Heart right ventricle (tissue), 16 donors: ENCODE data around the gene LRRC30. TPM values are rescaled to one million over a fixed set of nuclear protein-coding genes. Genes with fewer than 3 reads are reported as not detected.

ENCODE experiments used
- ATAC-seq, 8 donors: fragments of 200-7000 bp; cut with Tn5 transposase; one replicate each; pipeline ENCODE4 v1.9.1; 2020; ENCODE audit warnings: mild to moderate bottlenecking in 8 of 8, moderate library complexity in 8 of 8, moderate number of reproducible peaks in 1 of 8
- DNase-seq, 2 donors: peaks; one replicate each; pipeline ENCODE4 v3.0.0-alpha.2; 2020
- H3K27ac ChIP-seq, 10 donors: fragments of 200-600 bp; sonication (generic) in 2 of 10; one replicate each; pipeline versions ENCODE4 v1.5.0 to v1.8.0; 2020 to 2022; ENCODE audit warnings: mild to moderate bottlenecking in 3 of 10
- H3K27me3 ChIP-seq, 7 donors: fragments of 200-600 bp; one replicate each; pipeline ENCODE4 v1.8.0; 2021 to 2022; ENCODE audit warnings: mild to moderate bottlenecking in 2 of 7
- H3K36me3 ChIP-seq, 9 donors: fragments of 200-600 bp; sonication (generic) in 1 of 9; one replicate each; pipeline versions ENCODE4 v1.5.0 to v1.8.0; 2020 to 2022; ENCODE audit warnings: mild to moderate bottlenecking in 2 of 9
- H3K4me1 ChIP-seq, 9 donors: fragments of 200-600 bp; sonication (generic) in 1 of 9; one replicate each; pipeline versions ENCODE4 v1.5.0 to v1.8.0; 2020 to 2022; ENCODE audit warnings: mild to moderate bottlenecking in 4 of 9
- H3K4me3 ChIP-seq, 10 donors: fragments of 200-600 bp; sonication (generic) in 2 of 10; one replicate each; pipeline versions ENCODE4 v1.5.0 to v1.8.0; 2020 to 2022; ENCODE audit warnings: mild to moderate bottlenecking in 7 of 10, moderate library complexity in 2 of 10
- H3K9me3 ChIP-seq, 11 donors: fragments of 200-600 bp in 10 of 11; sonication (generic) in 2 of 11; one replicate each; pipeline versions ENCODE4 v1.5.0 to v1.8.0; 2013 to 2022; ENCODE audit warnings: mild to moderate bottlenecking in 2 of 11, control low read depth in 1 of 11, moderate library complexity in 1 of 11
- WGBS, 2 donors: extraction: QIAGEN DNeasy Blood & Tissue Kit; methylation state at CpG; one replicate each; pipeline ENCODE4 v1.1.7; 2013; ENCODE audit warnings: inconsistent platforms in 1 of 2; 5-methylcytosine and 5-hydroxymethylcytosine counted together
- intact Hi-C, 10 donors: fragments of 100-400 bp; cut with DNase I; formaldehyde crosslinking; loops; one replicate each; pipeline versions ENCODE4 v1.11.1 to v1.14.2; 2022
- long read RNA-seq, 3 donors: library from polyadenylated mRNA; unstranded; transcript quantifications; one replicate each; pipeline ENCODE4 v2.0.0, GENCODE V29; 2020 to 2021
- polyA plus RNA-seq, 2 donors: library from polyadenylated mRNA; stranded (reverse); fragments of 200-250 nt; gene quantifications; one replicate each; pipeline ENCODE4 v1.2.3, GENCODE V29; 2013
- total RNA-seq, 10 donors: library from RNA; stranded (reverse); fragmentation: NEBNext Ultra II Directional in 3 of 10; extraction: Animal tissue kit (Norgen Biotek cat#: 25700) in 3 of 10; gene quantifications; one replicate each; pipeline versions ENCODE4 v1.2.1 to v1.2.4, GENCODE V29; 2021 to 2023
- TF ChIP-seq, protein P1 (sequence below), 9 donors: fragments of 200-600 bp; sonication (generic) in 2 of 9; IDR thresholded peaks; one replicate each; pipeline versions ENCODE4 v1.5.0 to v1.8.0; 2021 to 2022; ENCODE audit warnings: antibody characterized with exemption in 9 of 9, mild to moderate bottlenecking in 5 of 9, moderate library complexity in 1 of 9
- donor health status: Arrhythmogenic right ventricular cardiomyopathy.
- donor health status: ischemic (EF 13 %, LVEDD 7.1; RV severe dilation, severe dysfunction).
- donor health status: healthy with polysubstance abuse.
- donor health status: DM: no; HTN: yes; CAD: no.
- donor health status: DM: no; HTN: no; CAD: no.
- donor health status: ischemic (EF 25% LVEDD 6.9; RV normal size, moderate dysfunction).
- donor health status: ischemic (EF 25% LVEDD 5.7; RV mildly dilated, moderate dysfunction).
- donor health status: healthy.
- donor health status: DM: yes; HTN: yes; CAD: no.
- donor health status: Ischemic cardiomyopathy.
- donor health status: ischemic (EF 35%, LVEDD 5.7; RV mildly dilated, moderate dysfunction).
- donor health status: nonischemic (EF 11% LVEDD 7.7; RV severe dilation, severe dysfunction).
- donor health status: DM: yes; HTN: yes; CAD: no.
- donor health status: PGD.
- donor health status: ischemic (EF 29% LVEDD 5.4; RV normal size, mild dysfunction).
- donor health status: nonischemic (EF 23%, LVEDD 6.1; RV moderate dilation, normal function).

LRRC30 gene
- total RNA-seq (not detected), polyA plus RNA-seq (not detected)
- long read RNA-seq, donor 1, result 0 reads
- long read RNA-seq, donor 2, result 0 reads
- long read RNA-seq, donor 3, result 0 reads

GRCh38 chr18:7230626-7231349 is at the start of gene LRRC30:
LRRC30 (plus strand) TSS chr18:7231089; CDS start chr18:7231139, 50 bp downstream.
- 87 to 89% methylated on average over 13 of the region's 13 CpGs for WGBS, 2 donors
- Histone ChIP-seq H3K4me3 (no peak within 1 kb of the TSS), H3K27me3 (peaks cover 0 to 5% (median 0%) of the 10 kb centered on the region in 7 donors), H3K27ac (no peak within 1 kb of the TSS), H3K4me1 (peaks cover 0 to 30% (median 10%) of the 10 kb centered on the region in 9 donors), H3K36me3 (no peaks in the 10 kb centered on the region), H3K9me3 (no peaks in the 10 kb centered on the region)
- ATAC-seq (no peak), DNase-seq (no peak)
- intact Hi-C loops, result no loop called here
- TF ChIP-seq, protein P1, sequence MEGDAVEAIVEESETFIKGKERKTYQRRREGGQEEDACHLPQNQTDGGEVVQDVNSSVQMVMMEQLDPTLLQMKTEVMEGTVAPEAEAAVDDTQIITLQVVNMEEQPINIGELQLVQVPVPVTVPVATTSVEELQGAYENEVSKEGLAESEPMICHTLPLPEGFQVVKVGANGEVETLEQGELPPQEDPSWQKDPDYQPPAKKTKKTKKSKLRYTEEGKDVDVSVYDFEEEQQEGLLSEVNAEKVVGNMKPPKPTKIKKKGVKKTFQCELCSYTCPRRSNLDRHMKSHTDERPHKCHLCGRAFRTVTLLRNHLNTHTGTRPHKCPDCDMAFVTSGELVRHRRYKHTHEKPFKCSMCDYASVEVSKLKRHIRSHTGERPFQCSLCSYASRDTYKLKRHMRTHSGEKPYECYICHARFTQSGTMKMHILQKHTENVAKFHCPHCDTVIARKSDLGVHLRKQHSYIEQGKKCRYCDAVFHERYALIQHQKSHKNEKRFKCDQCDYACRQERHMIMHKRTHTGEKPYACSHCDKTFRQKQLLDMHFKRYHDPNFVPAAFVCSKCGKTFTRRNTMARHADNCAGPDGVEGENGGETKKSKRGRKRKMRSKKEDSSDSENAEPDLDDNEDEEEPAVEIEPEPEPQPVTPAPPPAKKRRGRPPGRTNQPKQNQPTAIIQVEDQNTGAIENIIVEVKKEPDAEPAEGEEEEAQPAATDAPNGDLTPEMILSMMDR (IDR thresholded peaks at IDR 0.05), result no peak

- peaks cover 0 to 18% (median 0%) of the 10 kb centered on the region in 11 donors for H3K9me3 ChIP-seq
- DNase-seq (no peak), ATAC-seq (no peak)
- intact Hi-C loops, result no loop called here
- H3K27ac ChIP-seq, result no peak overlapping the region
- no peak overlapping the region for H3K4me3 ChIP-seq
- TF ChIP-seq, protein P1 (IDR thresholded peaks at IDR 0.05), result no peak
- peaks cover 0 to 7% (median 0%) of the 10 kb centered on the region in 7 donors for H3K27me3 ChIP-seq
- 92 to 96% methylated on average over 3 of the region's 3 CpGs for WGBS, 2 donors
- H3K4me1 ChIP-seq, result no peaks in the 10 kb centered on the region
- no peaks in the 10 kb centered on the region for H3K36me3 ChIP-seq
These were observed 45.2 kb upstream of the LRRC30 start for GRCh38 chr18:7185701-7186100.

- Histone ChIP-seq H3K36me3 (no peaks in the 10 kb centered on the region), H3K4me3 (no peak overlapping the region), H3K27ac (no peak overlapping the region), H3K4me1 (no peaks in the 10 kb centered on the region), H3K9me3 (peaks cover 0 to 6% (median 0%) of the 10 kb centered on the region in 11 donors), H3K27me3 (peaks cover 0 to 4% (median 0%) of the 10 kb centered on the region in 7 donors)
- DNase-seq (no peak), ATAC-seq (no peak)
- intact Hi-C loops, result no loop called here
- WGBS, 2 donors, result 72 to 78% methylated on average over 2 of the region's 2 CpGs
- TF ChIP-seq, protein P1 (IDR thresholded peaks at IDR 0.05), result no peak
These were observed 40.2 kb upstream of the LRRC30 start for GRCh38 chr18:7190547-7191156.

DNA sequence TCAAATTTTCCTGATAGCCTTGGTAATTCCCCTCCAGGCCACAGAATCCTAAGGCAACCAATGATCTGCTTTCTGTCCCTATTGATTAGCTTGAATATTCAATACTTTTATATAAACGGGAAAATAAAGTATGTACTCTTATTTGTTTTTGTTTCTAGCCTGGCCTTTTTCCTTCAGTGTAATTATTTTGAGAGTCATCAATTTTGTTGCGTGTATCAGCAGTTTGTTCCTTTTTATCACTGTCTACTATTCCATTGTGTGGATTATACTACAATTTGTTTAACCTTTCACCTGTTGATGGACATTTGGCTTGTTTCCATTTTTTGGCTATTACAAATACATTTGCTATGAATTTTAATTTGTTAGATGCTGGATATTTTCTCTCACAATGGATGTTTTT is 39.2 kb upstream of the LRRC30 start:
- 72 to 96% methylated on average over 2 of the region's 2 CpGs for WGBS, 2 donors
- intact Hi-C loops, result no loop called here
- Histone ChIP-seq H3K27me3 (peaks cover 0 to 4% (median 0%) of the 10 kb centered on the region in 7 donors), H3K4me3 (no peak overlapping the region), H3K36me3 (no peaks in the 10 kb centered on the region), H3K9me3 (no peaks in the 10 kb centered on the region), H3K27ac (no peak overlapping the region), H3K4me1 (no peaks in the 10 kb centered on the region)
- no peak for DNase-seq
- TF ChIP-seq, protein P1 (IDR thresholded peaks at IDR 0.05), result no peak
- ATAC-seq, result no peak
